Ureter (tissue), 1 donor: ENCODE data around the gene COG1. TPM values are rescaled to one million over a fixed set of nuclear protein-coding genes. Genes with fewer than 3 reads are reported as not detected.

ENCODE experiments used
- DNase-seq: peaks from one replicate; pipeline ENCODE4 v3.0.0-alpha.2; 2020; ENCODE audit warnings: low spot score
- total RNA-seq: library from RNA; stranded (reverse); gene quantifications from one replicate; pipeline ENCODE4 v1.2.4, GENCODE V29; 2023
- donor health status: DM: yes; HTN: yes; CAD: no.

The COG1 gene
- total RNA-seq, 1 donor from 2014 or later: 47.1 TPM

GRCh38 chr17:73198201-73198929 is 5.5 kb downstream of the COG1 start:
- DNase-seq: no peak

- no peak for DNase-seq
Measured at GRCh38 chr17:73198930-73199260, 6.0 kb downstream of the COG1 start.

- DNase-seq: no peak
Measured at GRCh38 chr17:73199751-73200317, 7.0 kb downstream of the COG1 start.

- DNase-seq: no peak
Measured at GRCh38 chr17:73200476-73200875, 7.6 kb downstream of the COG1 start.

- DNase-seq: no peak
Measured at GRCh38 chr17:73201215-73202069, 8.6 kb downstream of the COG1 start.

- DNase-seq: no peak
Measured at GRCh38 chr17:73203135-73203787, 10.4 kb downstream of the COG1 start.

- DNase-seq: no peak
Measured at GRCh38 chr17:73203788-73204479, 11.1 kb downstream of the COG1 start.

- DNase-seq: no peak
Measured at GRCh38 chr17:73205459-73205961, 12.7 kb downstream of the COG1 start.

- no peak for DNase-seq
Measured at GRCh38 chr17:73208139-73208827, 15.4 kb downstream of the COG1 start.

GRCh38 chr17:73209436-73209835 is 16.6 kb downstream of the COG1 start:
- DNase-seq: no peak

GRCh38 chr17:73210002-73210678 is 17.3 kb downstream of the COG1 start:
- DNase-seq: no peak

- DNase-seq: no peak
Measured at GRCh38 chr17:73211745-73212144, 18.9 kb downstream of the COG1 start.

- no peak for DNase-seq
Measured at GRCh38 chr17:73214008-73214407, 21.2 kb downstream of the COG1 start.

GRCh38 chr17:73214851-73215250 is 22.0 kb downstream of the COG1 start:
- no peak for DNase-seq

- no peak for DNase-seq
Measured at GRCh38 chr17:73215447-73215846, 22.6 kb downstream of the COG1 start.

- no peak for DNase-seq
Measured at GRCh38 chr17:73223626-73224230, 30.9 kb downstream of the COG1 start.

GRCh38 chr17:73224237-73224636 is 31.4 kb downstream of the COG1 start:
- DNase-seq: no peak

GRCh38 chr17:73224663-73225305 is 31.9 kb downstream of the COG1 start:
- DNase-seq: no peak

GRCh38 chr17:73226556-73227172 is 33.8 kb downstream of the COG1 start:
- DNase-seq: no peak
